IPS-15b (cell line): ENCODE data around the gene ADAT2.

Experiments
- H3K27me3 ChIP-seq: one replicate; pipeline ENCODE4 v1.6.1; 2013; ENCODE audit warnings: low read length; ENCODE audit not compliant: control insufficient read depth, insufficient read depth
- H3K36me3 ChIP-seq: one replicate; pipeline ENCODE4 v1.6.1; 2013; ENCODE audit warnings: low read length; ENCODE audit not compliant: control insufficient read depth, insufficient read depth
- H3K4me1 ChIP-seq: one replicate; pipeline ENCODE4 v1.6.1; 2013; ENCODE audit warnings: mild to moderate bottlenecking, low read length; ENCODE audit not compliant: control insufficient read depth, insufficient read depth
- H3K4me3 ChIP-seq: one replicate; pipeline ENCODE4 v1.5.1; 2013; ENCODE audit warnings: low read depth, low read length
- H3K9ac ChIP-seq: one replicate; pipeline ENCODE4 v1.6.1; 2013; ENCODE audit warnings: low read depth, mild to moderate bottlenecking, low read length
- H3K9me3 ChIP-seq: one replicate; pipeline ENCODE4 v1.6.1; 2013; ENCODE audit warnings: mild to moderate bottlenecking, low read length; ENCODE audit not compliant: control insufficient read depth, insufficient read depth

Gene ADAT2

DNA sequence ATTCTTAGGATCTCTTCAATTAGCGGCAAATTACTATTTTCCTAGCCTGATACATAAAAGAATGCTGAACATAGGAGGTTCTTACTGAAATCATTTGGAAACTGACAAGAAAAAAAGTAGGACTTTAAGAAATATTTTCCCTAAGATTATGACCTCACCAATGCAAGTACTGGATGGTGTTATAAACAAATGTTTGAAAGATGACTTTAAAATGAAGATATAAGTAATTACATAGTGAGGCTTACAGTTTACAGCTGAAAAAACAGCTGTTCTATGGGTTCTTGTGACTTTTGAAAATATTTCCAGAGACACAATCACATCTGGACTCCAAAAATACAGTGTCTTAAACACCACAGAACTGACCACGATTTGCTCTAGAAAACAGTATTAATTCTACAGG, 64.9 kb downstream of the ADAT2 start:
- no peaks in the 10 kb centered on the region for H3K36me3 ChIP-seq

DNA sequence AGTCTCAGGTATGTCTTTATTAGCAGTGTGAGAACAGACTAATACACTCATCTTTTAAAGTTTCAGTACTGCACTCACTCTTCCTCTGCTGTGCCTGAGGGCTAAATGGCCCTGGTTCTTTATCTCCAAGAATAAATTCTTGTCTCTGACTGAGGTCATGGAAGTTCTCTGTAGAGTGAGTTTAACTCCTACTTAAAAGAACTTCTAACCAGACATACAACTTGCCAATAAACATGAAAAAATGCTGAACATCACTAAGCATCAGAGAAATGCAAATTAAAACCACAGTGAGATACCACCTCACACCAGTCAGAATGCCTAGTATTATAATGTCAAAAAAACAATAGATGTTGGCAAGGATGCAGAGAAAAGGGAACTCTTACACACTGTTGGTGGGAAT, 73.6 kb downstream of the ADAT2 start:
- H3K36me3 ChIP-seq, result peaks cover 2% of the 10 kb centered on the region
- H3K27me3 ChIP-seq, result no peaks in the 10 kb centered on the region
- H3K4me1 ChIP-seq, result no peaks in the 10 kb centered on the region
- no peak overlapping the region for H3K9ac ChIP-seq
- H3K9me3 ChIP-seq, result no peaks in the 10 kb centered on the region
- H3K4me3 ChIP-seq, result no peak overlapping the region

More for the DNA sequence above, 64.9 kb downstream of the ADAT2 start:
- H3K4me1 ChIP-seq, result no peaks in the 10 kb centered on the region
- H3K9me3 ChIP-seq, result no peaks in the 10 kb centered on the region
- H3K4me3 ChIP-seq, result no peak overlapping the region
- no peak overlapping the region for H3K9ac ChIP-seq
- H3K27me3 ChIP-seq, result no peaks in the 10 kb centered on the region

DNA sequence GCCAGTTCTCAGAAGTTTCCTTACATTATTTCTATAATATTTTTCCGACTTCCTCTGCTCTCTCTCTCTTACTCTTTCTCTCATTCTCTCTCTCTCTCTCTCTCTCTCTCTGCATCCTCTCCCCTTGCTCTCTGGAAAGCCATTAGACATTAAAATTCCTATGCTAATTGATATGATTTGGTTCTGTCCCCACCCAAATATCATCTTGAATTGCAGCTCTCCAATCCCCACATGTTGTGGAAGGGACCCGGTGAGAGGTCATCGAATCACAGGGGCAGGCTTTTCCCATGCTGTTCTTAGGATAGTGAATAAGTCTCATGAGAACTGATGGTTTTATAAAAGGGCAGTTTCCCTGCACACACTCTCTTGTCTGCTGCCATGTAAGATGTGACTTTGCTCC, 74.1 kb downstream of the ADAT2 start:
- Histone ChIP-seq H3K27me3 (no peaks in the 10 kb centered on the region), H3K9ac (no peak overlapping the region), H3K4me3 (no peak overlapping the region), H3K4me1 (no peaks in the 10 kb centered on the region), H3K9me3 (no peaks in the 10 kb centered on the region), H3K36me3 (peaks cover 2% of the 10 kb centered on the region)

DNA sequence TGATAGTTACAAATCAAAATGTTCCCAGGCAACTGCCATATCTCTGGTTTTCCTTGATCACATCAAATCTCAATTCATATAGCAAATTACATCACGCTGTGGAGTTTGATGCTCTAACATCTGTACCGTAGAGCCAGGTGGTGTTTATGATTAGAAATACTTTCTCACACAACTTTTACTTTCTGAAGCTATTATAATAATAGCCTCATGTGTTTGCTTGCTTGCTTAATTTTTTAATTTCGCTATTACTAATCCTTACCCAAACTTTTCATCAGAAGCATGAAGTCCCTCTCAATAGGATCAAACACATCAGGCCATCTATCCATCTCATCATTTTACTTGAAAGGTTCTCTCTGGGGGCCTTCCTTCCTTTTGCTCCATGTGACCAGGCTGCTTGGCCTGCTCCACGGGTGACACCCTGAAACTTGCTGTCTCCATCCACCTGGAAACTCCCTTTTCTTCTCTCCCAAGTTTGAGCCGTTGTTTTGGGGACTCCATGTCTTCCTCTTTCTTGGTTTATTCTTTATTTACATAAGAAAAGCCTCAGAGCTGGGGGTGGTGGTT, 75.4 kb downstream of the ADAT2 start:
- no peaks in the 10 kb centered on the region for H3K4me1 ChIP-seq
- H3K9ac ChIP-seq, result no peak overlapping the region

DNA sequence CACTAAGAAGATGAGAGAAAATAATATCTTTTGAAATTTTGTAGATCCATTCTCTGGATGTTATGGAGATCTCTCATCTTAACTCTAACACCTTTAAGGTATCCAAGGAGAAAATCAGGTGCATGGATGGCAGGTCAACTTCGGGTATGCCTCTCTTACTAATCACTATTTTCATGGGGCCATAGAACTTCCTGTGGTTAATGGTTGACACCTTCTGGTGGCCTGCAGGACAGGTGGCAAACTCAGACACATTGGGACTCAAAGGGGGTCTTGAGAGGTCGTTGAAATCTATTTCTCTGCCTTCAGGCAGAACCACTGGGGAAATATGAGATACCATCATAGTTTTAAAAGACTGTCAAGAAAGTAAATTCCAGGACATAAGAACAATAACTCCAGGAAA, 76.5 kb downstream of the ADAT2 start:
- Histone ChIP-seq H3K9me3 (no peaks in the 10 kb centered on the region), H3K9ac (no peak overlapping the region), H3K27me3 (no peaks in the 10 kb centered on the region), H3K4me1 (no peaks in the 10 kb centered on the region), H3K36me3 (peaks cover 2% of the 10 kb centered on the region), H3K4me3 (no peak overlapping the region)

More for the DNA sequence above, 75.4 kb downstream of the ADAT2 start:
- Histone ChIP-seq H3K36me3 (peaks cover 2% of the 10 kb centered on the region), H3K27me3 (no peaks in the 10 kb centered on the region), H3K4me3 (no peak overlapping the region), H3K9me3 (no peaks in the 10 kb centered on the region)
